Iris pigment epithelial cell (primary cell): ENCODE results near the gene SYT1.

Source experiments
- DNase-seq: peaks from one replicate; pipeline ENCODE4 v3.0.0-alpha.2; 2011; ENCODE audit warnings: low read depth

The SYT1 gene

GRCh38 chr12:79223761-79224160 lies 359.2 kb downstream of the SYT1 start:
- no peak for DNase-seq

GRCh38 chr12:79227091-79227490 lies 362.5 kb downstream of the SYT1 start:
- DNase-seq = no peak

GRCh38 chr12:79227646-79228045 lies 363.1 kb downstream of the SYT1 start:
- DNase-seq = no peak

- DNase-seq = no peak
Observed at GRCh38 chr12:79233341-79233781, 368.8 kb downstream of the SYT1 start.

GRCh38 chr12:79236920-79237319 lies 372.3 kb downstream of the SYT1 start:
- DNase-seq = no peak

- no peak for DNase-seq
Observed at GRCh38 chr12:79238246-79238645, 373.7 kb downstream of the SYT1 start.

GRCh38 chr12:79247494-79247893 lies 382.9 kb downstream of the SYT1 start:
- DNase-seq = no peak

- peak; percentile 83 for DNase-seq
Observed at GRCh38 chr12:79250186-79250585, 385.6 kb downstream of the SYT1 start.

- peak; percentile 36 for DNase-seq
Observed at GRCh38 chr12:79250960-79251755, 386.6 kb downstream of the SYT1 start.

GRCh38 chr12:79252358-79253075 lies 387.9 kb downstream of the SYT1 start:
- peak; percentile 45 for DNase-seq

GRCh38 chr12:79255288-79255687 lies 390.7 kb downstream of the SYT1 start:
- no peak for DNase-seq

- no peak for DNase-seq
Observed at GRCh38 chr12:79260923-79261322, 396.3 kb downstream of the SYT1 start.

GRCh38 chr12:79262938-79263337 lies 398.4 kb downstream of the SYT1 start:
- peak; percentile 27 for DNase-seq

- DNase-seq = no peak
Observed at GRCh38 chr12:79266343-79267144, 402.0 kb downstream of the SYT1 start.

- no peak for DNase-seq
Observed at GRCh38 chr12:79267580-79267979, 403.0 kb downstream of the SYT1 start.

GRCh38 chr12:79274501-79275064 lies 410.0 kb downstream of the SYT1 start:
- peak; percentile 2 for DNase-seq

- DNase-seq = peak; percentile 57
Observed at GRCh38 chr12:79275631-79276030, 411.1 kb downstream of the SYT1 start.

- DNase-seq = no peak
Observed at GRCh38 chr12:79283364-79283763, 418.8 kb downstream of the SYT1 start.

- no peak for DNase-seq
Observed at GRCh38 chr12:79288911-79289310, 424.3 kb downstream of the SYT1 start.

GRCh38 chr12:79291711-79292110 lies 427.1 kb downstream of the SYT1 start:
- DNase-seq = no peak

GRCh38 chr12:79294590-79294989 lies 430.0 kb downstream of the SYT1 start:
- no peak for DNase-seq

- DNase-seq = no peak
Observed at GRCh38 chr12:79295572-79295971, 431.0 kb downstream of the SYT1 start.
